Measurements from ENCODE around the gene TRIM23.

Gene TRIM23

GRCh38 chr5:65570598-65571226 lies 53.4 kb downstream of the TRIM23 start:
- TF ChIP-seq CTCF (IDR thresholded peaks at IDR 0.05; ENCODE audit: low read depth, low read length, missing control alignments) = no peak
- no peak for DNase-seq (ENCODE audit: extremely low read depth, low read depth)
- no peak overlapping the region for H3K4me3 ChIP-seq (replicated peaks; ENCODE audit: low read depth, low read length)

GRCh38 chr5:65566505-65566904 lies 57.6 kb downstream of the TRIM23 start:
- DNase-seq (ENCODE audit: extremely low read depth, low read depth) = no peak
- no peak overlapping the region for H3K4me3 ChIP-seq (replicated peaks; ENCODE audit: low read depth, low read length)
- no peak for TF ChIP-seq CTCF (IDR thresholded peaks at IDR 0.05; ENCODE audit: low read depth, low read length, missing control alignments)

GRCh38 chr5:65563777-65564176 lies 60.4 kb downstream of the TRIM23 start:
- DNase-seq (ENCODE audit: extremely low read depth, low read depth) = no peak
- TF ChIP-seq CTCF (IDR thresholded peaks at IDR 0.05; ENCODE audit: low read depth, low read length, missing control alignments) = no peak
- peak overlapping the region; percentile 96 for H3K4me3 ChIP-seq (replicated peaks; ENCODE audit: low read depth, low read length)

- peak; percentile 91 for DNase-seq (ENCODE audit: extremely low read depth, low read depth)
- no peak for TF ChIP-seq CTCF (IDR thresholded peaks at IDR 0.05; ENCODE audit: low read depth, low read length, missing control alignments)
- H3K4me3 ChIP-seq (replicated peaks; ENCODE audit: low read depth, low read length) = peak within 1 kb of the TSS; percentile 96
Observed at GRCh38 chr5:65562731-65563701, 61.1 kb downstream of the TRIM23 start, which contains the start of the genes CENPK and PPWD1. Gene CENPK (minus strand): TSS chr5:65563168. CDS start chr5:65554907, 8,261 bp downstream. Gene PPWD1 (plus strand): TSS chr5:65563296. CDS start chr5:65563311, 15 bp downstream.

GRCh38 chr5:65556718-65557117 lies 67.4 kb downstream of the TRIM23 start:
- no peak for TF ChIP-seq CTCF (IDR thresholded peaks at IDR 0.05; ENCODE audit: low read depth, low read length, missing control alignments)
- H3K4me3 ChIP-seq (replicated peaks; ENCODE audit: low read depth, low read length) = no peak overlapping the region
- DNase-seq (ENCODE audit: extremely low read depth, low read depth) = no peak

GRCh38 chr5:65556181-65556580 lies 68.0 kb downstream of the TRIM23 start:
- no peak for DNase-seq (ENCODE audit: extremely low read depth, low read depth)
- no peak for TF ChIP-seq CTCF (IDR thresholded peaks at IDR 0.05; ENCODE audit: low read depth, low read length, missing control alignments)
- H3K4me3 ChIP-seq (replicated peaks; ENCODE audit: low read depth, low read length) = no peak overlapping the region
